GM19238 (cell line): ENCODE results near the gene PDGFB.
A peak's percentile ranks its signal among the peaks of the same experiment; 100 is the strongest.

ENCODE experiments used
- DNase-seq: peaks from one replicate; pipeline ENCODE4 v3.0.0; 2011; ENCODE audit warnings: low spot score; ENCODE audit not compliant: insufficient read length

Gene PDGFB

GRCh38 chr22:39277142-39277607 is 32.4 kb upstream of the PDGFB start:
- DNase-seq = no peak

GRCh38 chr22:39276440-39277141 is 31.8 kb upstream of the PDGFB start:
- DNase-seq = no peak

GRCh38 chr22:39275814-39276439 is 31.1 kb upstream of the PDGFB start:
- DNase-seq = no peak

- no peak for DNase-seq
These were observed 29.4 kb upstream of the PDGFB start for GRCh38 chr22:39273950-39274887.

- no peak for DNase-seq
These were observed 26.0 kb upstream of the PDGFB start for GRCh38 chr22:39270792-39271191.

- no peak for DNase-seq
These were observed 25.5 kb upstream of the PDGFB start for GRCh38 chr22:39270280-39270679.

GRCh38 chr22:39269095-39269790 is 24.5 kb upstream of the PDGFB start:
- DNase-seq = no peak

- no peak for DNase-seq
These were observed 23.9 kb upstream of the PDGFB start for GRCh38 chr22:39268645-39269044.

- no peak for DNase-seq
These were observed 23.2 kb upstream of the PDGFB start for GRCh38 chr22:39267974-39268373.

- DNase-seq = peak; percentile 70
These were observed 21.7 kb upstream of the PDGFB start for GRCh38 chr22:39266398-39267030.

- no peak for DNase-seq
These were observed 20.5 kb upstream of the PDGFB start for GRCh38 chr22:39265143-39265886.

GRCh38 chr22:39264349-39265038 is 19.7 kb upstream of the PDGFB start:
- DNase-seq = no peak

- no peak for DNase-seq
These were observed 19.0 kb upstream of the PDGFB start for GRCh38 chr22:39263626-39264348.

- no peak for DNase-seq
These were observed 14.9 kb upstream of the PDGFB start for GRCh38 chr22:39259666-39260065.

GRCh38 chr22:39257901-39258475 is 13.2 kb upstream of the PDGFB start:
- DNase-seq = no peak

GRCh38 chr22:39256979-39257378 is 12.2 kb upstream of the PDGFB start:
- no peak for DNase-seq

GRCh38 chr22:39256186-39256552 is 11.4 kb upstream of the PDGFB start:
- no peak for DNase-seq

GRCh38 chr22:39255449-39256185 is 10.8 kb upstream of the PDGFB start:
- DNase-seq = no peak
